HG03378 (cell line): Measurements from ENCODE around the gene HID1.

Source experiments
- ATAC-seq: cut with Tn5 transposase; IDR thresholded peaks from one replicate; pipeline ENCODE4 v1.9.1; 2021; ENCODE audit warnings: mild to moderate bottlenecking, moderate library complexity; ENCODE audit not compliant: unreplicated experiment

HID1 gene

DNA sequence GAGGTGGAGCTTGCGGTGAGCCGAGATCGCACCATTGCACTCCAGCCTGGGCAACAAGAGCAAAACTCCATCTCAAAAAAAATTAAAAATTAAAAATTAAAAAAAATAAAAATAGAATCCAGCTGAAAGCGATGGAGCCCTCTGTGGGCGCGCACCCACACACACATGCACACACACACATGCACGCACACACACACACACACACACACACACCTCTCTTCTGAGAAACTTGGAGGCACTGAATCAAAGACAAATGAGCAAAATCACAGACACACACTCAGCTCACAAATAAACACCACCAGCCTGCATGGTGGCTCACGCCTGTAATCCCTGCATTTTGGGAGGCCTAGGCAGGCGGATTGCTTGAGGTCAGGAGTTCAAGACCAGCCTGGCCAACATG lies 69.5 kb downstream of the HID1 start:
- ATAC-seq, result no peak

- no peak for ATAC-seq
Measured at GRCh38 chr17:74901353-74902135, 71.0 kb downstream of the HID1 start.
